ENCODE measurements around the gene CENPN. TPM values are rescaled to one million over a fixed set of nuclear protein-coding genes. Genes with fewer than 3 reads are reported as not detected.
A peak's percentile ranks its signal among the peaks of the same experiment; 100 is the strongest.

Gene CENPN
- total RNA-seq, 1 donor from 2014 or later = 3.9 TPM

DNA sequence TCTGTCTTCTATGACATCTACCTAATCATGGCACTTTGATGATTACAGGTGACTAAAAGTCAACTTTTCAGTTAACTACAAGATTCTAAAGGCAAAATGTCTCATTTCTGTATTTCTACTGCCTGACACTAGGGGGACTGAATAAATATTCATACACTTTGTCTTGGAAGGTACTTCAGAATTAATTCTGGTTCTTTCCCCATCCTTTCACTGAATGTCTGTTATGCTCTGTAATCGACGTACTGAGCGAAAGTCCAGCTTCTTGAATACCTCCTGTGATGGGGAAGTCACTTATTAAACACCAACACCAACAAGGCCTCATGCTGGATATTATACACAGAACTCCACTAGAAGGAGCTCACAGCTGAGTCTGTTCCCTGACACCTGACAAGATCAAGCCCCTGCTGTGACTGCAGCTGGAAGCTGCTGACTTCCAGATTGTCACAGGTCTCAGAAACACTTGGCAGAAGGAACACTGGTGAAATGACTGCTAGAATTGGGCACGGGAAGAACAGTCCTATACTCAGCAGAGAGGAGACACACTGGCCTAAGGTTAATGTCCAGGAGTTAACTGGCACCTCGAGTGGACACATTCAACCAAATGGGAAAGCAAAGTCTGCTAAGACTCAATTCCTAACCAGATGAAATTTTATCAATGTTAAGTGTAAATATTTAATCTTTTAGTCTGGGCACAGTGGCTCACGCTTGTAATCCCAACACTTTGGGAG, 32.2 kb upstream of the CENPN start:
- peak; percentile 40 for DNase-seq (ENCODE audit: low read depth)
- Histone ChIP-seq H3K4me3 (ENCODE audit: low read depth, low read length) (no peak overlapping the region), H3K36me3 (ENCODE audit: control insufficient read depth, insufficient read depth, low read length) (peaks cover 3% of the 10 kb centered on the region), H3K27me3 (ENCODE audit: control insufficient read depth, insufficient read depth, low read length) (no peaks in the 10 kb centered on the region)
- FAIRE-seq = no peak
- TF ChIP-seq, protein P1, sequence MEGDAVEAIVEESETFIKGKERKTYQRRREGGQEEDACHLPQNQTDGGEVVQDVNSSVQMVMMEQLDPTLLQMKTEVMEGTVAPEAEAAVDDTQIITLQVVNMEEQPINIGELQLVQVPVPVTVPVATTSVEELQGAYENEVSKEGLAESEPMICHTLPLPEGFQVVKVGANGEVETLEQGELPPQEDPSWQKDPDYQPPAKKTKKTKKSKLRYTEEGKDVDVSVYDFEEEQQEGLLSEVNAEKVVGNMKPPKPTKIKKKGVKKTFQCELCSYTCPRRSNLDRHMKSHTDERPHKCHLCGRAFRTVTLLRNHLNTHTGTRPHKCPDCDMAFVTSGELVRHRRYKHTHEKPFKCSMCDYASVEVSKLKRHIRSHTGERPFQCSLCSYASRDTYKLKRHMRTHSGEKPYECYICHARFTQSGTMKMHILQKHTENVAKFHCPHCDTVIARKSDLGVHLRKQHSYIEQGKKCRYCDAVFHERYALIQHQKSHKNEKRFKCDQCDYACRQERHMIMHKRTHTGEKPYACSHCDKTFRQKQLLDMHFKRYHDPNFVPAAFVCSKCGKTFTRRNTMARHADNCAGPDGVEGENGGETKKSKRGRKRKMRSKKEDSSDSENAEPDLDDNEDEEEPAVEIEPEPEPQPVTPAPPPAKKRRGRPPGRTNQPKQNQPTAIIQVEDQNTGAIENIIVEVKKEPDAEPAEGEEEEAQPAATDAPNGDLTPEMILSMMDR (IDR thresholded peaks at IDR 0.05; ENCODE audit: insufficient read depth, low read length, severe bottlenecking) = peak; percentile 30

DNA sequence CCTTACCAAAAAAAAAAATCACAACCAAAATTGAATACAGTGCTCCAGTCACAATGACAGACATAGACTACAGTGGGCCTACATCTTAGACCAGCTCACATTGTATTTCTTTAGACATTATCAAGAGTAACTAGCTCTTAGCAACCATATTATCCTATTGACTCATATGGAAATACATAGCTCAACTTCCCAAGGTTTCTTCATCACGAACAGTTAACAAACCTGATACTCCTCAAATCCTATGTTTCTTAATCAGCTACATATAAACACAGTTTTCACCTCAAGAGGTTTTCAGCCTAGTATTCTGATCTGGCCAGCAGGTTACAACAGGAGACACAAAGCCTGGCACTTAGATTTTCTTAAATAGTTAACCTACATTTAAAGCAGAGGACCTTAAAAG, 30.1 kb upstream of the CENPN start:
- TF ChIP-seq, protein P1 (IDR thresholded peaks at IDR 0.05; ENCODE audit: insufficient read depth, low read length, severe bottlenecking) = no peak
- Histone ChIP-seq H3K4me3 (ENCODE audit: low read depth, low read length) (no peak overlapping the region), H3K36me3 (ENCODE audit: control insufficient read depth, insufficient read depth, low read length) (peaks cover 5% of the 10 kb centered on the region), H3K27me3 (ENCODE audit: control insufficient read depth, insufficient read depth, low read length) (no peaks in the 10 kb centered on the region)
- DNase-seq (ENCODE audit: low read depth) (peak; percentile 67), FAIRE-seq (no peak)

- Histone ChIP-seq H3K36me3 (ENCODE audit: control insufficient read depth, insufficient read depth, low read length) (peaks cover 3% of the 10 kb centered on the region), H3K27me3 (ENCODE audit: control insufficient read depth, insufficient read depth, low read length) (no peaks in the 10 kb centered on the region), H3K4me3 (ENCODE audit: low read depth, low read length) (no peak overlapping the region)
- DNase-seq (ENCODE audit: low read depth) (no peak), FAIRE-seq (no peak)
- TF ChIP-seq, protein P1 (IDR thresholded peaks at IDR 0.05; ENCODE audit: insufficient read depth, low read length, severe bottlenecking) = no peak
Measured at GRCh38 chr16:80981103-80981502, 25.9 kb upstream of the CENPN start.

- DNase-seq (ENCODE audit: low read depth) = no peak
- FAIRE-seq = no peak
- no peak overlapping the region for H3K4me3 ChIP-seq (ENCODE audit: low read depth, low read length)
- H3K27me3 ChIP-seq (ENCODE audit: control insufficient read depth, insufficient read depth, low read length) = no peaks in the 10 kb centered on the region
- TF ChIP-seq, protein P1 (IDR thresholded peaks at IDR 0.05; ENCODE audit: insufficient read depth, low read length, severe bottlenecking) = no peak
- peaks cover 3% of the 10 kb centered on the region for H3K36me3 ChIP-seq (ENCODE audit: control insufficient read depth, insufficient read depth, low read length)
Measured at GRCh38 chr16:80982646-80983045, 24.4 kb upstream of the CENPN start.

- TF ChIP-seq, protein P1 (IDR thresholded peaks at IDR 0.05; ENCODE audit: insufficient read depth, low read length, severe bottlenecking) = no peak
- no peak for FAIRE-seq
- no peak for DNase-seq (ENCODE audit: low read depth)
- H3K27me3 ChIP-seq (ENCODE audit: control insufficient read depth, insufficient read depth, low read length) = no peaks in the 10 kb centered on the region
- peaks cover 3% of the 10 kb centered on the region for H3K36me3 ChIP-seq (ENCODE audit: control insufficient read depth, insufficient read depth, low read length)
- no peak overlapping the region for H3K4me3 ChIP-seq (ENCODE audit: low read depth, low read length)
Measured at GRCh38 chr16:80984124-80984892, 22.7 kb upstream of the CENPN start.
